Measurements from ENCODE around the gene SPO11.

The SPO11 gene, protein sequence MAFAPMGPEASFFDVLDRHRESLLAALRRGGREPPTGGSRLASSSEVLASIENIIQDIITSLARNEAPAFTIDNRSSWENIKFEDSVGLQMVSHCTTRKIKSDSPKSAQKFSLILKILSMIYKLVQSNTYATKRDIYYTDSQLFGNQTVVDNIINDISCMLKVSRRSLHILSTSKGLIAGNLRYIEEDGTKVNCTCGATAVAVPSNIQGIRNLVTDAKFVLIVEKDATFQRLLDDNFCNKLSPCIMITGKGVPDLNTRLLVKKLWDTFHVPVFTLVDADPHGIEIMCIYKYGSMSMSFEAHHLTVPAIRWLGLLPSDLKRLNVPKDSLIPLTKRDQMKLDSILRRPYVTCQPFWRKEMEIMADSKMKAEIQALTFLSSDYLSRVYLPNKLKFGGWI

DNA sequence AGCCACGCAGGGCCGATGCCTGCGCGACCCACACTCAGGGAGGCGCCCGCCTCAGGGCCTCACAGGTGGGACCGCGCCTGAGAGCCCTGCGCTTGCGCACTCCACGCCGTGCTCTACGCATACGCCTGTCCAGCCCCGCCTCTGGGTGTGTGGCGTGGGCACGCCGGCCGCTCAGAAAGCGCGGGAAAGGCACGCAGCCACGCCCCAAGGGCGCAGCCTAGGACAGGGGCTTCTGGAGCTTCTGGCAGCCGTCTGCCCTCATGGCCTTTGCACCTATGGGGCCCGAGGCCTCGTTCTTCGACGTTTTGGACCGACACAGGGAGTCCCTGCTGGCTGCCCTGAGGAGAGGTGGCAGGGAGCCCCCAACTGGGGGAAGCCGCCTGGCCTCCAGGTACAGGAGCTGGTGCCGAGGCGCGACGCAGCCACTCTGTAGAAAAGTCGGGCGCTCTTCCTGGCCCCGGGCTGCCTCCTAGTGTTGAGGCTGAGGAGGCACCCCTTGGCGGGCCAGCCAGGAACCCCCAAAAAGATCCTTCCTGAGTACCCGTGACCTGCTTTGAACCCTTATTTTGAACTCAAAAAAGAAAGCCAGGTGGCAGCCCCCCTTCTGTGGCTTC, at the start of gene SPO11:
Gene SPO11, plus strand, starts transcription at position 196 of the 614 bp plus-strand sequence. Its CDS starts 65 bp downstream, at position 261.
- CTCF ChIA-PET: interaction anchor here (1.2 to 4.9 kb wide), 2 partner anchors 10 to 239 kb away, joined by 5 to 28 read pairs; no protein-coding TSS in a partner anchor
- no peak within 1 kb of the TSS for H3K27ac Mint-ChIP-seq
- H3K36me3 Mint-ChIP-seq: no peaks in the 10 kb centered on the region
- DNase-seq: no peak
- no peaks in the 10 kb centered on the region for H3K4me1 Mint-ChIP-seq
- peaks cover 59% of the 10 kb centered on the region for H3K27me3 Mint-ChIP-seq
- H3K9me3 Mint-ChIP-seq: no peaks in the 10 kb centered on the region
- no peak within 1 kb of the TSS for H3K4me3 Mint-ChIP-seq

DNA sequence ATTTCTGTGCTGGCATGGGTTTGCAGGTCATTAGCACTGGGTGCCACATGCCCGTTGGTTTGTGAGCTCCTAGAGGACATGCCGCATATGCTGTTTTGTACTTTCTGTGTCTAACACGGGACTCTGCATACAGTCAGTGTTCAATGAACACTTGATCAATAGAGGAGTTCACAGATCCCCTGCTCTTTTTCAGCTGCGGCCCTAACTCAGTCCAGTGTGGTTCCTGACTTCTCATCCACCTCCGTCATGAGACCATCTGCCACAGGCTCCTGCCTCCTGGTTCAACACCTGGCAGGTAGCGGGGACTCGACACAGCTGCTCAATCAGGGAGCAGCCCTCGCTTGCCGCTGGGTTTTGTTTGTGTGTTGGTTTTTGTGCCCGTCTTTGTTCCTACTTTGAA, 49.4 kb upstream of the SPO11 start:
- Mint-ChIP-seq H3K27ac (no peak overlapping the region), H3K4me1 (no peaks in the 10 kb centered on the region), H3K9me3 (no peaks in the 10 kb centered on the region), H3K36me3 (no peaks in the 10 kb centered on the region), H3K27me3 (peaks cover 65% of the 10 kb centered on the region), H3K4me3 (no peak overlapping the region)
- CTCF ChIA-PET: no interaction called here
- DNase-seq: no peak

DNA sequence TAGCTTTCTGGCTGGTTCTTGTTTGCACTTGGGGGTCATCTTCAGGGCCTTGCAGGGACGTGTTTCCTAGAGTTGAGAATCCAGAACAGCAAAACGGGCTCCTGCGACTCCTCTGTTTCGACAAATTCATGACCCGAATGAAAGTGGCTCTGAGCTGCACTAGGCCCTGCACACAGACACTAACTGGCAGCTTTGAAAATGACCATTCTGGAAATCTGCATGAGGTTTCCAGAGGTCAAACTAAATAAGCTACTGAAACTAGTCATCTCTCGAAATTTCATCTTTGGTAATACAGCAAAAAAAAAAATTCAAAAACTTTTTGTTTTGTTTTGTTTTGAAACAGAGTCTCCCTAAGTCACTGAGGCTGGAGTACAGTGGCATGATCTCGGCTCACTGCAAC, 47.7 kb upstream of the SPO11 start:
- H3K36me3 Mint-ChIP-seq: no peaks in the 10 kb centered on the region
- H3K4me3 Mint-ChIP-seq: no peak overlapping the region
- H3K27ac Mint-ChIP-seq: no peak overlapping the region
- CTCF ChIA-PET: no interaction called here
- DNase-seq: no peak
- H3K27me3 Mint-ChIP-seq: peaks cover 67% of the 10 kb centered on the region
- H3K4me1 Mint-ChIP-seq: no peaks in the 10 kb centered on the region
- H3K9me3 Mint-ChIP-seq: no peaks in the 10 kb centered on the region

DNA sequence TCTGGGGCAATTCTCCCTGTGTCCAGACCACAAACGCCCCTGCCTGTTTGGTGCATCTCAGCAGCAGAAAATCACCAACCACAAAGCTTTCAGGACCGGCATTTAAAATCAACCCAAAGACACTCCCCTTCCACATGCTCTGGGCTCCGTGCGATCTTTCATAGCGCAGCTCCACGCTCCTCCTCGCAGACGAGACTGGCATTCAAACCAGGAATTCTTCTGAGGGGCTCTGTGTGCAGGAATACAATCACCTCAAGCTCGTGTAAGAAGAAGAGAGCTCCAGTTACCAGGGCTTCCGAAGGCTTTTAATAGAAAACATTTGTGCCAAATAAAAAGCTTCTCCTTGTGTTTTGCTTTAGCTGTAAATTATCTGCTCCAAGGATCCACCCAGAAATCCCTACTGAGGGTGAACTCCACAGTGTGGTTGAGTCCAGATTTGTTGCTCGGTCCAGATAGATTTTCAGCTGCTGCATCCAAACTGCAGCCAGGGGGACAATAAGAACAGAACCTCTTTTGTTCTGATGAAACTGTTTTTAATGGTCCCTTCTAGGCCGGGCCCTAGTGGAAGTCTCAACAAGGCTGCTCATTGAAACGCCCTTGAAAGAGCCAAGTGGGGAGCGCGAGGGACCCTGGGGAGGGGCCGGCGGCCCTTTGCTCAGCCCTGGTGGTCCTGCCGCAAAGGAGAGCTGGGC, 46.8 kb upstream of the SPO11 start:
- peaks cover 69% of the 10 kb centered on the region for H3K27me3 Mint-ChIP-seq
- no peak overlapping the region for H3K27ac Mint-ChIP-seq
- DNase-seq: no peak
- H3K36me3 Mint-ChIP-seq: no peaks in the 10 kb centered on the region
- CTCF ChIA-PET: no interaction called here
- H3K4me1 Mint-ChIP-seq: no peaks in the 10 kb centered on the region
- no peak overlapping the region for H3K4me3 Mint-ChIP-seq
- H3K9me3 Mint-ChIP-seq: no peaks in the 10 kb centered on the region

DNA sequence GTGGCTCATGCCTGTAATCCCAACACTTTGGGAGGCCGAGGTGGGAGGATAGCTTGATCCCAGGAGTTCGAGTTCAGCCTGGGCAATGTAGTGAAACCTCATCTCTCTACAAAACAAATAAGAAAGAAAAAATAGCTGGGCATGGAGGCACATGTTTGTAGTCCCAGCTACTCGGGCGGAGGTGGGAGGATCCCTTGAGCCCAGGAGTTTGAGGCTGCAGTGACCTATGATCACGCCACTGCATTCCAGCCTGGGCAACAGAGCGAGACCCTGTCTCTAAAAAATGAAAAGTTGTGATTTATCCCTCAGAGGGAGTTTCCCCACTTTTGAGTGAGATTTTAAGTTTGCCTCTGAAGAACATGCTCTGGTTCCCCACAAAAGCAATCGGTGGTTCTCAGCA, 45.7 kb upstream of the SPO11 start:
- no peak for DNase-seq
- Mint-ChIP-seq H3K4me3 (no peak overlapping the region), H3K27ac (no peak overlapping the region), H3K4me1 (no peaks in the 10 kb centered on the region), H3K36me3 (no peaks in the 10 kb centered on the region), H3K27me3 (peaks cover 75% of the 10 kb centered on the region), H3K9me3 (no peaks in the 10 kb centered on the region)
- CTCF ChIA-PET: no interaction called here

DNA sequence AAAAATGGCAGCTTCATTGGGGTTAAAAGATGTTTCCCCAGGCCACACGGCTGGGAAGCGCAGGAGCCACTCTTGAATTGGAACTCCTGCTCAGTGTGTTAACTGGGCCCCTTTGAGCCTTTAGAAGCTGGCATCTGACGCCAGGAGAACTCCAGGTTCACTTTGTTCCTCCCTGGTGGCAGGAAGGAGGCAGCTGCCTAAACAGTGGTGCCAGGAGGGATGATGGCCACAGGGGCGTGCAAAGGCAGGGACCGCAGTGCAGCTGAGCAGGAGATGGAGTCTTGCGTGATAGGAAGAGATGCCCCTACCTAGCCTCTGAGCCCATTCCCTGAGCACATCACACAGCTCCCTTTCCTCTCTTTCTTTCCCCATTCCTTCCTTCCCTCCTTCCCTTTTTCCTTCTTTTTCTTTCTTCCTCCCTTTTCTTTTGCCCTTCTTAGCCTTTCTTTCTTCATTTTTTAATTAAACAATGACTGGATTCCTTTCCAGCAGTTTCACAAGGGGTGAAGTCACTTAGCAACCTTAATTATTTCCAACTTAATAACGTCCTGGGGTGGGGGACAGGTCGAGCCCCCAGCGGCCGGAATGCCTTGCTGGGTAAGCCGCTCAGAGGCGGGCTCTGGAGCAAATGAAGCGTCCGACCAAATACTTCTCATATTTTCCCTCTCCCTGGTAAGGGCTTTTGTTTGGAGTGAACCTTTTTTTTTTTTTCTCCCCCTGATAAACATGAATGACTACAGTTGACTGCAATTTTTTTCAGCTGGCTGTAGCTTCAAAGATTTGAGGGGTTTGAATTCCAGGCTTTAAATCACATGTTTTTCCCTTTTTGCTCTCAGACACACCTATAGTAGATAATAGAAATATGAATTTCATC, 42.4 kb upstream of the SPO11 start:
- Mint-ChIP-seq H3K27ac (no peak overlapping the region), H3K36me3 (no peaks in the 10 kb centered on the region), H3K27me3 (peaks cover 81% of the 10 kb centered on the region), H3K4me3 (no peak overlapping the region), H3K4me1 (no peaks in the 10 kb centered on the region), H3K9me3 (no peaks in the 10 kb centered on the region)
- CTCF ChIA-PET: no interaction called here
- DNase-seq: no peak

DNA sequence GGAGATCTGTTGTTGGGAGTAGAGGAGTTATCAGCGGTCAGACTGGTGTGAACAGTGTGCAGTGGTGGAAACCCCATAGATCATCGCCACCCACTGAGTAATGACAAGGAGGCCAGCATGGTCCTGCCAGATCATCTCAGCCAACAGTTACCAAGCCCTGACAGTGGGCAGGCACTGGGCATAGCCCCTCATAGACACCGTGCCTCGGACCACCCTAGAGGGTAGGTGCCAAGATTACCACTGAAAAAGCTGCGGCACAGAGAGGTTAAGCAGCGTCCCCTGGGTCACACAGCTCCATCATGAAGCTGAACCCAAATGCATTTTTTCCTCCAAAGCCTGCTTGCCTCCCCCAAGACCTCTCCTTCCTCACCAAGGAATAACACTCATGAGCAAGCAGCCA, 41.7 kb upstream of the SPO11 start:
- H3K27ac Mint-ChIP-seq: no peak overlapping the region

DNA sequence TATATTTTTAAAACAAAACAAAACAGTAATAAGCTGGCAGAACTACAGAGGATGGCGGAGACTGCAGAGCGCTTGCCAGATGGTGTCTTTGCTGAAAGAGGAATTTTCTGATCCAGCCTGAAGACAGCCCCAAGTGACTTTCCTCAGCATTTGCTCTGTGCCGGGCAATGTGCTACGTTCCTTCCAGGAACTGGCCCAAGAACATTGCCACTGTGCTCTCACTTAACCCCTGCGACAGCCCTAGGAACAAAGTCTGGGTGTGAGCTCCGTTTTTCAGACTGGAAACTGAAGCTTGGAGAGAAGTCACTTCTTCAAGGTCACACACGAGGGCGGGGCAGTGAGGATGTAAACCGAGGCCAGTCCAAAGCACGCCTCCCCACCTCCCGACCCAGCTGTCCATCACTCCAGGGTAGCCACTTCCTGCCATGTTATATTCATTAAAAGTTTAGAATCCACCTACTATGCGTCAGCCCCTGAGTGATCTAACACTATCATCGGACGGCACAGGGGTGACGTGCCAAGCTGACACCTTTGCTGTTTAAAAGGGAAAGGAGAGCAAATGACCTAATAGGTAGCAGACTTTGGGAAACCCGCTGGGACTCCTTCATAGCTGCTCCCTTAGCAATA, 40.8 kb upstream of the SPO11 start:
- Mint-ChIP-seq H3K4me1 (no peaks in the 10 kb centered on the region), H3K27me3 (peaks cover 75% of the 10 kb centered on the region), H3K36me3 (no peaks in the 10 kb centered on the region), H3K27ac (no peak overlapping the region), H3K9me3 (no peaks in the 10 kb centered on the region), H3K4me3 (no peak overlapping the region)
- DNase-seq: no peak
- CTCF ChIA-PET: no interaction called here

More for the DNA sequence above, 41.7 kb upstream of the SPO11 start:
- H3K27me3 Mint-ChIP-seq: peaks cover 81% of the 10 kb centered on the region
- DNase-seq: no peak
- H3K9me3 Mint-ChIP-seq: no peaks in the 10 kb centered on the region
- H3K4me3 Mint-ChIP-seq: no peak overlapping the region
- H3K36me3 Mint-ChIP-seq: no peaks in the 10 kb centered on the region
- no peaks in the 10 kb centered on the region for H3K4me1 Mint-ChIP-seq
- CTCF ChIA-PET: no interaction called here

DNA sequence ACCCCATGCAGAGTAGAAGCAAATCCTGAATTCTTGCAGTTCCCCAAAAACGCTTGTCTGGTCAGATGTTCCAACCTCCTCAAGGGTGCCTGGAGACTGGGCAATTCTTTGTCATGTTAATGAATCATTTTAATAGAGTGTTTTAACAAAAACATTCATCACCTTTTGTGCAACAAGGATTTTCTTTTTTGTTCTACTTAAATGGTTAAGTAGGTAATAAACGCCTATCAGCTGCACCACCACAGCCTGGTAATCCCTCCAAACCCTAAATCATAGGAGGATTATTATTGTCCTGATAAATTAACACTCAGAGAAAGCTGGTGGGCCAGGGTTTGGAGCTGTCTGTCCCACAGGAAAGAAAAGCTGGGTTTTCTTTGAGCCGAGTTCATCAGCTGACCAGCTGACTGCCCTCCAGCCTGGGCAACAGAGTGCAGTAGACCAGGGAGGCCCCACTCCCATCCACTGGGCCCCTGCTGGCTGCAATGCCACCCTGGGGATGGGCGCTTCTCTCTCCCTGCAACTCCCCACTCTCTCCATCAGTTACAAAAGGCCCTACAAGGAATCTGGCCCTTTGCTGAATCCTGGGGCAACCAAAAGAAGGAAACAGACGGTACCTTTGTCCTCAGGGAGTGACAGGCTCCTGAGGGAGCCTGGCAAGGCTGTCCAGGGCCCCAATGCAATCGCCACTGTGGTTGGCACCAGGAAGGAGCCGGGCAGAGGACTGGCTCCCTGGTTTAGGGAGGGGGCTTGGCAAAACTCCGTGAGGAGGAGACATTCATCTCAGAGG, 40.0 kb upstream of the SPO11 start:
- no peaks in the 10 kb centered on the region for H3K9me3 Mint-ChIP-seq
- H3K27me3 Mint-ChIP-seq: peaks cover 69% of the 10 kb centered on the region
- H3K4me1 Mint-ChIP-seq: no peaks in the 10 kb centered on the region
- CTCF ChIA-PET: interaction anchor here (0.6 kb wide), 1 partner anchor 1331 kb away, joined by 4 read pairs; no protein-coding TSS in a partner anchor
- no peak overlapping the region for H3K27ac Mint-ChIP-seq
- no peak for DNase-seq
- no peaks in the 10 kb centered on the region for H3K36me3 Mint-ChIP-seq
- no peak overlapping the region for H3K4me3 Mint-ChIP-seq

DNA sequence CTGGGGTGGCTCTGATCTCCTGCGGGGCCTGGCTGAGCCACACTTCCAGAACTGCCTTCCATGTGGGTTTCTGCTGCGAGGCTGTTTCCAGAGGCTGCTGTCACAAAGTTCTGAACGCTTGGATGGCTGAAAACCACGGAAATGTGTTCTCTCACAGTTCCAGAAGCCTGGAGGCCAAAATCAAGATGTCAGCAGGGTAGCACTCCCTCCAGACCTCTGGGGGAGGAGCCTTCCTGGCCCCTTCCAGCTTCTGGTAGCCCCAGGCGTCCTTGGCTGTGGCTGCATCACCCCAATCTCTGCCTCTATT, 39.5 kb upstream of the SPO11 start:
- H3K36me3 Mint-ChIP-seq: no peaks in the 10 kb centered on the region
- H3K4me1 Mint-ChIP-seq: no peaks in the 10 kb centered on the region
- H3K27ac Mint-ChIP-seq: no peak overlapping the region
- H3K9me3 Mint-ChIP-seq: no peaks in the 10 kb centered on the region
- no peak overlapping the region for H3K4me3 Mint-ChIP-seq
- peaks cover 74% of the 10 kb centered on the region for H3K27me3 Mint-ChIP-seq
- DNase-seq: no peak
- CTCF ChIA-PET: no interaction called here

DNA sequence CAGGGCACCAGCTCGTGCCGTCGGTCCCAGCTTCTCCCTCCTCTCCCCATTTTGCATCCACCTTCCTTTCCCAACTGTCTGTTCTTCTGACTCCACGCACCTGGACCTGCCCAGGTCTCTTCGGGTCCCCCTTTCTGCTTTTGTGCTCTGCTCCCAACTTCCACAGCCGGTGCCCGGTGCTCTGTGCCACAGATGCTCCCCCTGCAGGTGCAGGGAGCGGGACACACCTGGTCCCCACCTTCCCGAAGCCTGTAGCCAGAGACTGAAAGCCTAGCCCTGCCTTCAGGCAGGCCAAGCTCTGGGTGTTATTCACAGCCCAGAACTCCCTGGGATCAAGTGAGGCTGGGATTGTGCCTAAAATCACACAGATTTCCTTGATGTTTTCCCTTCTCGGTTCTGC, 38.6 kb upstream of the SPO11 start:
- Mint-ChIP-seq H3K27ac (no peak overlapping the region), H3K4me3 (no peak overlapping the region), H3K9me3 (no peaks in the 10 kb centered on the region), H3K36me3 (no peaks in the 10 kb centered on the region), H3K27me3 (peaks cover 69% of the 10 kb centered on the region), H3K4me1 (no peaks in the 10 kb centered on the region)
- DNase-seq: no peak
- CTCF ChIA-PET: no interaction called here

DNA sequence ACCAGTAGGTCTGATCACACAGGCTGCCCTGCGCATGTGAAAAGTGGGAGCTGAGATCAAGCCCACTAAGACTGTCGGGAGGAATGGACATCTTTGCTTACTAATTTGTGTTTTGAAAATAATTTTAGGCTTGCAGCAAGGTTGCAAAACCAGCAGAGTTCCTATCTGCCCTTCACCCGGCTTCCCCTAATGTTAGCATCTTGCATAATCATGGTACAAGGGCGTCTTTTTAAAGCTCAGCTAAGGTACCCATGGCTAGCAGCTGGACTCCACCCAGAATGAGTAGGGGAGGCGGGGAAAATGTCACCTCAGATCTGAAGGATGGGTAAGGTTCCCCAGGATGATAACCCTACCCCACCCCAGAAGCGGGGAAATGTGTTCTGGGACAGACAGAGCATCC, 37.9 kb upstream of the SPO11 start:
- H3K36me3 Mint-ChIP-seq: no peaks in the 10 kb centered on the region
- CTCF ChIA-PET: interaction anchor here (1.3 kb wide), 1 partner anchor 54 kb away, joined by 3 read pairs; no protein-coding TSS in a partner anchor
- no peak overlapping the region for H3K27ac Mint-ChIP-seq
- no peak for DNase-seq
- no peaks in the 10 kb centered on the region for H3K9me3 Mint-ChIP-seq
- no peaks in the 10 kb centered on the region for H3K4me1 Mint-ChIP-seq
- H3K4me3 Mint-ChIP-seq: no peak overlapping the region
- peaks cover 65% of the 10 kb centered on the region for H3K27me3 Mint-ChIP-seq

DNA sequence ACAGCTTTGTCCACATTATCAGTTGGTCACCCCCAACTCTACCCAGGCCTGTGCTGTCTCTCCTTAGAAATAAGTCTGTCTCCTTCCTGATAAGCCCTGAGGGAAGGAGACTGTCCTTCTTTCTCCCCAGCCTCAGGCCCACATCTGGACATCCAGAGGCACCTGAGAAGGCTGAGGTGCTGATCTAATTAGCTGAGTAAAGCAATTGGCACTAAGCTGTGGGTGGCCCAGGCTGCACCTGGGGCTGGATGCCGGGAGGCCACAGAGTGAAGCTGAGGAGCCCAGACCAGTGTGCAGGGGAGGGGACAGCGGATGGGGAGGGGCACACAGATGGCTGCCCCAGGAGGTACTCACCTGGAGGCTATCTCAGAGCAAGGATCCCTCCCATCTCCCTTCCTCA, 37.0 kb upstream of the SPO11 start:
- DNase-seq: no peak
- peaks cover 56% of the 10 kb centered on the region for H3K27me3 Mint-ChIP-seq
- no peaks in the 10 kb centered on the region for H3K9me3 Mint-ChIP-seq
- no peak overlapping the region for H3K4me3 Mint-ChIP-seq
- CTCF ChIA-PET: interaction anchor here (1.3 kb wide), 1 partner anchor 54 kb away, joined by 3 read pairs; no protein-coding TSS in a partner anchor
- H3K4me1 Mint-ChIP-seq: no peaks in the 10 kb centered on the region
- no peaks in the 10 kb centered on the region for H3K36me3 Mint-ChIP-seq
- H3K27ac Mint-ChIP-seq: no peak overlapping the region

All from activated naive CD4-positive, alpha-beta T cell treated with anti-CD3 and anti-CD28 coated beads, Interleukin-2, amount 10 ng/mL, durations not matched to agents 7 days and 5 days (primary cell).